Stimulated activated CD8-positive, alpha-beta memory T cell treated with anti-CD3 and anti-CD28 coated beads, Interleukin-7, amount 100 ng/mL, for 4 hours (primary cell): ENCODE measurements around the gene EIF4E2.

Experiments used
- DNase-seq, 2 donors: peaks; one replicate each; pipeline ENCODE4 v3.0.0-alpha.2; 2020; ENCODE audit warnings: low read depth in 2 of 2

EIF4E2 gene

GRCh38 chr2:232550354-232551249 is at the start of gene EIF4E2, which contains the start of gene TIGD1:
EIF4E2 (plus strand) TSS chr2:232550689; CDS start chr2:232550725, 36 bp downstream.
TIGD1 (minus strand) TSS chr2:232550557; CDS start chr2:232549882, 675 bp downstream.
- DNase-seq = peak; percentile 88 to 91

DNA sequence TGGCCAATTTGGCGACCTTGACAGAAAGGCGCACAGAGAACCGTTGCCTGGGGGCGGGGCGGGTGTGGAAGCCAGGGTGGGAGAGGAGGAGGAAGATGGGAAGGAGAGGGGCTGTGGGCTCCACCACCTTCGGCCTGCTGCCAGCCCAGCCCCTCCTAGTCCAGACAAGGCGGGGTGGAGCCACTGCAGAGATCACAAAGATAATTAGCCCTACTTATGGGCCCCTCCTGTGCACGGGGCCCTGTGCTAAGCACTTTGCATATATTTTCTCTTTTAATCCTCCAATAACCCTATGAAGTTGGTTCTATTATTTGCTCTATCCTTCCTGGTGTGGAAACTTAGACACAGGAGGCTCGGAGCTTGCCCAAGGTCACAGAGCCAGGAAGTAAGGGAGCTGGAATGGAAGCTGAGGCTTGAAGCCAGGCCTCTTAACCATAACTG is 49.1 kb upstream of the EIF4E2 start:
- DNase-seq = no peak

GRCh38 chr2:232501794-232502390 is 48.6 kb upstream of the EIF4E2 start:
- no peak for DNase-seq

- DNase-seq = no peak
These were observed 48.0 kb upstream of the EIF4E2 start for GRCh38 chr2:232502511-232502910.

DNA sequence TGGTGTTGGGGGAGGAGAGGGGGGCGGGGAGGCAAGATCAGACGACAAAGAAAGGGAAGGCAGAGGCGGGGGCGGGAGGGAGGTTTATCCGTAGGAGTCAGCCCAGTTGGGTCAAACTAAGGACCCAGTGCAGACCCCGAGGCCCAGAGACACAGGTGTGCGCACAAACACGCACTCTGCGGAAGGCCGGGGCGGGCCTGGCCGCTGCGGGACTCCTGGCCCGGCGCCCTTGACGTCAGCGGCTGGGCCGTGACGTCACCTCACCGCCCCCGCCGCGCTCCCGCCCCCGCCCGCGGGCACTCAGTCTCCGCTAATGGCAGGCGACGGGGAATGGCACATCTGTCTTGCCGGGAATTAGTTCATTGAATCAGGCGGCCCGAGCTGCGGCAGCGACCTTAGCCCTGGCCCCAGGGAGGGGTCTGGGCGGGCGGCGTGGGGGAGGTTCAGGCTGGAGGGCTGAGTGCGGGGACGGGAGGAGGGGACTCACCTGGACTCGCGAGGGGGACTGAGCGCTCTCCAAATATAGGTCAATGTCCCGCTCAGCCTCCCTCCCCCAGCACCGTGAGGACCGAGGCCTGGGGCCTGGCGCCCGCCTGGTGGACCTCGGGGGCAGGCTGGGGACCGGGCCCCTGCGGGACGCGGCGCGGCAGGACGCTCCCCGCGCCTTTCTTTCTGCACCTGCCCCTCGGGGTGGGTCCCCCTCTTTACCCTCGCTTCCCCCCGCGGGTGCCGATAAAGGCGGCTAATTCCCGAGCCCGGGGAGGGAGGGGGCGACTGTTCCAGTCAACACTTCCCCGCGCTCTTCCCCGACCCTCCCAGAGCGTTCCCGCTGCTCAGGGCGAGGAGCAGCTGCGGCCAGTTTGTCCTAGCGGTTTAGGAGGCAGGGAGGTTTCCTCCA is 47.3 kb upstream of the EIF4E2 start:
- DNase-seq = peak in 1 of 2 donors; percentile 23

DNA sequence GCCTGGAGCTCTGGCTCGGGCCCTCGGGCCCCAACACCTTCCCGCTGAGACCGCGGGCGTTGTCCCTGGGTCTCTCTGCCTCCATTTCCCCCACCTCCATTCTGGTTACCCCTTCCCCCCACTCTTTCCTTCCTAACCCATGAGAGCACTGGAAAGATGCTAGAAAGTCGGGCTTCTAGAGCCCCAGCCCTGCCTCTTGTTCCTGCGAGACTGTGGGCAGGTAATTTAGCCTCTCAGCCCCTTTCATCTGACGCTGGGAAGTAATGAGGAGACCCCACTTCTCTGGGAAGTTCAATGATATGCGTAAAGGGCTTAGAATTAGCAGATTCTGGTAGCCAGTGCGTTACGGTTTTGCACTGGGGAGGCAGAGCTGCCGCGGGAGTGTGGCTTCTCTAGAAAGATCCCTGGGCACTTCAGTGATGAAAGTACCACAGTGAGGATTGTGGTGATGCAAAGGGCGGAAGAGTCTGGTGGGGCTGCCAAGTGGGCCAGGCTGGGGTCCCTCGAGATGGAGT is 46.6 kb upstream of the EIF4E2 start:
- no peak for DNase-seq

- no peak for DNase-seq
These were observed 46.1 kb upstream of the EIF4E2 start for GRCh38 chr2:232504438-232504837.

- DNase-seq = no peak
These were observed 44.6 kb upstream of the EIF4E2 start for GRCh38 chr2:232505856-232506255.

- no peak for DNase-seq
These were observed 43.8 kb upstream of the EIF4E2 start for GRCh38 chr2:232506709-232507108.

DNA sequence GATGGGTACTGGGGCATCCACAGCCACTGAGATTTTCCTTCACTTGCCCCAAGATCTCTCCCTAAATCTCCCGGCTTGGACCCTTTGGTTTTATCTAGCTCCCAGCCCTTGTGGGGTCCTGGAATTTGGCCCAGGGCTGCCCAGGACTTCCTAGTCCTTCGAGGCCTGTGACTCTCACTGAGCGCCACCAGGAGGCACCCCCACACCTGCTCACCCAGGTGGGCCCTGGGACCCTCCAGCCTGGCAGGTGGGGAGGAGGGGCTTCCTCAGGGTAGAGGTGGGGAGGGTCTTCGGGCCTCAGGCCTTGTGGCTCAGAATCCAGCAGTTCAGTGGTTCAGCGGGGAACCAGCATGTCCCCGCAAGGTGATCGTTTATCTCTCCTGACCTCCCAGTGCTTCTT is 42.2 kb upstream of the EIF4E2 start:
- no peak for DNase-seq

DNA sequence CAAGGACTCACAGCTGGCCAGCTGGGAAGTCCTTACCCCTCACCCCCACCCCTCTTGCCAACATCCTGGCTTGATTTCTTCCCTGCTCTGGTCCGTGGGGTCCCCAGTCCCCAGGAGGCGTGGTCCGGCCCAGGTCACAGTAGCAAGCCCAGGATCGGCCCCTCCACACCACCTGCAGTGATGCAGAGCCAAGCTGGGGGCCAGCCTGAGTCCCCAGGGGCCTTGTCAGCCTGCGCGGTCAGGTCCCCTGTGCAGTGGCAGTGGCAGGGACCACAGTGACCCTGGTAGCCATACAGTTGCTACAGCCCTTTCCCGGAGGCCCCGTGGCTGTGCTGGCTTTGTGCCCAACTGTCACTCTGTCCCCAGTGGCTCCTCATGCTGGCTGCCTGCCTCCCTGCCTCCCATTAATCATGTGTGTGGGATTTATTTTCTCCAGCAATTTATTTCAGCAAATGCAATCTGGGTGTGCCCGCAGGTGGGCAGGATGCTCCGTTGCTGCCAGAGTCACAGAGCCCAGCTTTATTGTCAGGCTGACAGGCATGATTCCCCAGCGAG is 39.1 kb upstream of the EIF4E2 start:
- DNase-seq = no peak

DNA sequence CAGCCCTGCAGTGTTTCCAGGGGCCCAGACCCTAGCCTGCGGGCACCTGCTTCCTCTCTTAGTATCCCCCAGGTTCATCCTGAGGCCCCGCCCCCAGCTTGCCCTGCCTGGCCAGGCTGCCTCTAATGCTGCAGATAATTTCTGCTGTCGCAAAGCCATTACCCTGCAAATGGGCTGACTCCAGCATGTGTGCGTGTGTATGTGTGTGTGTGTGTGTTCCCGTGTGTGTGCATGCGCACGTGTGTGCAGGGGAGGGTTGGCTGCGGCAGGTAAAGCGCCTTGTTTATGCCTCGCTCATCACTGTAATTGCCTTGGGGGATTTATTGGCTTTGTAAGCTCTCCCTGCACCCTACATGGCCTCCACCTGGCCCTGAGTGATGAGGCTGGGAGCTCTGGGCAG is 37.9 kb upstream of the EIF4E2 start:
- DNase-seq = no peak

GRCh38 chr2:232513353-232513752 is 37.1 kb upstream of the EIF4E2 start:
- DNase-seq = no peak

- no peak for DNase-seq
These were observed 34.9 kb upstream of the EIF4E2 start for GRCh38 chr2:232515639-232516038.

GRCh38 chr2:232516551-232516950 is 33.9 kb upstream of the EIF4E2 start:
- no peak for DNase-seq

- no peak for DNase-seq
These were observed 31.6 kb upstream of the EIF4E2 start for GRCh38 chr2:232518844-232519243.

GRCh38 chr2:232519581-232520438 is 30.7 kb upstream of the EIF4E2 start, which contains the start of gene PRSS56:
PRSS56 (plus strand) TSS chr2:232520388; CDS start chr2:232520599, 211 bp downstream.
- no peak for DNase-seq

- no peak for DNase-seq
These were observed 30.0 kb upstream of the EIF4E2 start for GRCh38 chr2:232520489-232520888.

- no peak for DNase-seq
These were observed 29.4 kb upstream of the EIF4E2 start for GRCh38 chr2:232521098-232521497.

- DNase-seq = peak in 1 of 2 donors; percentile 52
These were observed 28.4 kb upstream of the EIF4E2 start for GRCh38 chr2:232521959-232522622.
